CD4-positive, alpha-beta T cell (primary cell): ENCODE measurements around the gene AKT2. TPM values are rescaled to one million over a fixed set of nuclear protein-coding genes. Genes with fewer than 3 reads are reported as not detected.

Source experiments
- ATAC-seq: fragments of 200-7000 bp; cut with Tn5 transposase; one replicate; pipeline ENCODE4 v1.10.0; 2022; ENCODE audit warnings: mild to moderate bottlenecking; ENCODE audit not compliant: poor library complexity
- CTCF ChIA-PET: fragments of 350-600 bp; sonication (Branson Sonifier 250); formaldehyde crosslinking; loops from one replicate; lab custom pipeline; 2021; ENCODE audit warnings: antibody characterized with exemption, inconsistent platforms; lab: Charles Lee
- POLR2A ChIA-PET: fragments of 350-600 bp; sonication (Branson Sonifier 250); formaldehyde crosslinking; loops from one replicate; lab custom pipeline; 2021; ENCODE audit warnings: antibody characterized with exemption, inconsistent platforms; lab: Charles Lee
- DNase-seq, 14 experiments: peaks; one replicate each; pipeline ENCODE4 v3.0.0-alpha.2; 2013 to 2020; ENCODE audit warnings: mixed read lengths in 2 of 14
- H3K27ac ChIP-seq, 2 donors: one replicate each; pipeline versions ENCODE4 v1.5.1 to v1.7.0; 2013; ENCODE audit warnings: low read length in 2 of 2, low read depth in 1 of 2, mild to moderate bottlenecking in 1 of 2
- H3K27me3 ChIP-seq, 2 experiments: 1 replicate in 1 of 2; 2 replicates in 1 of 2; pipeline versions ENCODE4 v1.6.1 to v1.7.0; 2013; ENCODE audit warnings: low read length in 2 of 2, control low read depth in 1 of 2, mild to moderate bottlenecking in 1 of 2, moderate library complexity in 1 of 2; ENCODE audit not compliant: insufficient read depth in 2 of 2, control insufficient read depth in 1 of 2
- H3K36me3 ChIP-seq: one replicate; pipeline ENCODE4 v1.6.1; 2013; ENCODE audit warnings: low read length, control low read depth; ENCODE audit not compliant: insufficient read depth
- H3K4me1 ChIP-seq: one replicate; pipeline ENCODE4 v1.6.1; 2013; ENCODE audit warnings: low read length, control low read depth; ENCODE audit not compliant: insufficient read depth
- H3K4me3 ChIP-seq: one replicate; pipeline ENCODE4 v1.5.1; 2013; ENCODE audit warnings: mild to moderate bottlenecking, low read length, moderate library complexity
- H3K9me3 ChIP-seq, 2 experiments: 1 replicate in 1 of 2; 2 replicates in 1 of 2; pipeline versions ENCODE4 v1.6.1 to v1.7.0; 2013; ENCODE audit warnings: low read length in 2 of 2, mild to moderate bottlenecking in 2 of 2, control low read depth in 1 of 2, moderate library complexity in 1 of 2; ENCODE audit not compliant: control insufficient read depth in 1 of 2, insufficient read depth in 1 of 2
- H3K27ac Mint-ChIP-seq: one replicate; pipeline ENCODE4 v1.8.0; 2020; ENCODE audit warnings: mixed read lengths
- H3K27me3 Mint-ChIP-seq: one replicate; pipeline ENCODE4 v1.8.0; 2021; ENCODE audit warnings: mixed read lengths
- H3K36me3 Mint-ChIP-seq: one replicate; pipeline ENCODE4 v1.8.0; 2021; ENCODE audit warnings: low read depth, mixed read lengths
- H3K4me1 Mint-ChIP-seq: one replicate; pipeline ENCODE4 v1.8.0; 2021; ENCODE audit warnings: low read depth, mixed read lengths
- H3K4me3 Mint-ChIP-seq: one replicate; pipeline ENCODE4 v1.8.0; 2020; ENCODE audit warnings: mild to moderate bottlenecking, mixed read lengths
- H3K9me3 Mint-ChIP-seq: one replicate; pipeline ENCODE4 v1.8.0; 2020; ENCODE audit warnings: mixed read lengths
- CTCF ChIP-seq: fragments of 200-600 bp; IDR thresholded peaks from one replicate; pipeline ENCODE4 v1.8.0; 2022; ENCODE audit warnings: antibody characterized with exemption, mild to moderate bottlenecking
- intact Hi-C, 2 experiments: fragments of 100-400 bp; cut with DNase I in 1 of 2; cut with micrococcal nuclease in 1 of 2; formaldehyde crosslinking; loops; one replicate each; pipeline versions ENCODE4 v1.15.1 to v1.9.0; 2023 to 2025; cut with DNase I, micrococcal nuclease
- total RNA-seq, 174 experiments: library from RNA in 2 of 174; stranded (reverse) in 2 of 174; gene quantifications; one replicate each; pipeline ENCODE4 v1.2.3 and lab custom pipeline; 2021 to 2026

Gene AKT2
- total RNA-seq, 2 experiments from 2014 or later, result 197 to 199 TPM

GRCh38 chr19:40249781-40250180 lies 35.4 kb downstream of the AKT2 start:
- Histone ChIP-seq H3K36me3 (peaks cover 51% of the 10 kb centered on the region), H3K27me3 (no peaks in the 10 kb centered on the region), H3K4me1 (peaks cover 3% of the 10 kb centered on the region), H3K9me3 (no peaks in the 10 kb centered on the region), H3K27ac (no peak overlapping the region), H3K4me3 (no peak overlapping the region)
- Mint-ChIP-seq H3K27me3 (no peaks in the 10 kb centered on the region), H3K27ac (no peak overlapping the region), H3K4me1 (peaks cover 23% of the 10 kb centered on the region), H3K4me3 (no peak overlapping the region), H3K36me3 (peaks cover 71% of the 10 kb centered on the region), H3K9me3 (no peaks in the 10 kb centered on the region)
- intact Hi-C loops, result no loop called here
- DNase-seq (no peak), ATAC-seq (no peak)
- TF ChIP-seq CTCF, result no peak
- POLR2A ChIA-PET, result no interaction called here
- CTCF ChIA-PET, result no interaction called here

- ChIA-PET CTCF (no interaction called here), POLR2A (no interaction called here)
- no peaks in the 10 kb centered on the region for H3K27me3 Mint-ChIP-seq
- no peak overlapping the region for H3K27ac ChIP-seq
- H3K27me3 ChIP-seq, result no peaks in the 10 kb centered on the region
- peaks cover 52% of the 10 kb centered on the region for H3K36me3 ChIP-seq
- peaks cover 23% of the 10 kb centered on the region for H3K4me1 Mint-ChIP-seq
- peaks cover 3% of the 10 kb centered on the region for H3K4me1 ChIP-seq
- H3K9me3 Mint-ChIP-seq, result no peaks in the 10 kb centered on the region
- ATAC-seq (no peak), DNase-seq (no peak)
- H3K4me3 ChIP-seq, result no peak overlapping the region
- no peak overlapping the region for H3K27ac Mint-ChIP-seq
- peaks cover 73% of the 10 kb centered on the region for H3K36me3 Mint-ChIP-seq
- no peak for TF ChIP-seq CTCF
- no peak overlapping the region for H3K4me3 Mint-ChIP-seq
- H3K9me3 ChIP-seq, result no peaks in the 10 kb centered on the region
- intact Hi-C loops, result no loop called here
Measured at GRCh38 chr19:40249201-40249600, 35.9 kb downstream of the AKT2 start.

GRCh38 chr19:40247735-40248262 lies 37.3 kb downstream of the AKT2 start:
- peaks cover 3% of the 10 kb centered on the region for H3K4me1 ChIP-seq
- no peaks in the 10 kb centered on the region for H3K9me3 ChIP-seq
- Mint-ChIP-seq H3K4me3 (no peak overlapping the region), H3K27me3 (no peaks in the 10 kb centered on the region), H3K9me3 (no peaks in the 10 kb centered on the region), H3K36me3 (peaks cover 61% of the 10 kb centered on the region), H3K27ac (no peak overlapping the region), H3K4me1 (peaks cover 18% of the 10 kb centered on the region)
- H3K36me3 ChIP-seq, result peaks cover 42% of the 10 kb centered on the region
- ATAC-seq (no peak), DNase-seq (no peak)
- H3K27ac ChIP-seq, result no peak overlapping the region
- intact Hi-C loops, result no loop called here
- H3K4me3 ChIP-seq, result no peak overlapping the region
- POLR2A ChIA-PET, result no interaction called here
- H3K27me3 ChIP-seq, result no peaks in the 10 kb centered on the region
- TF ChIP-seq CTCF, result no peak
- CTCF ChIA-PET, result no interaction called here
